SK-N-MC (cell line): ENCODE results near the gene PGAM2.

Experiments used
- EZH2 ChIP-seq: fragments of 200-600 bp; sonication (generic); IDR thresholded peaks from one replicate; pipeline ENCODE4 v1.6.1; 2017; ENCODE audit warnings: antibody characterized with exemption
- FOXP2 ChIP-seq: optimal IDR thresholded peaks from 2 replicates; pipeline ENCODE3; 2011; ENCODE audit warnings: mild to moderate bottlenecking, moderate library complexity; ENCODE audit not compliant: insufficient read depth; ENCODE audit errors: extremely low read length, control extremely low read depth
- POLR2AphosphoS5 ChIP-seq: IDR thresholded peaks from 2 replicates; pipeline ENCODE4 v1.6.1; 2012; ENCODE audit warnings: mild to moderate bottlenecking, low read depth, low read length, borderline replicate concordance

DNA sequence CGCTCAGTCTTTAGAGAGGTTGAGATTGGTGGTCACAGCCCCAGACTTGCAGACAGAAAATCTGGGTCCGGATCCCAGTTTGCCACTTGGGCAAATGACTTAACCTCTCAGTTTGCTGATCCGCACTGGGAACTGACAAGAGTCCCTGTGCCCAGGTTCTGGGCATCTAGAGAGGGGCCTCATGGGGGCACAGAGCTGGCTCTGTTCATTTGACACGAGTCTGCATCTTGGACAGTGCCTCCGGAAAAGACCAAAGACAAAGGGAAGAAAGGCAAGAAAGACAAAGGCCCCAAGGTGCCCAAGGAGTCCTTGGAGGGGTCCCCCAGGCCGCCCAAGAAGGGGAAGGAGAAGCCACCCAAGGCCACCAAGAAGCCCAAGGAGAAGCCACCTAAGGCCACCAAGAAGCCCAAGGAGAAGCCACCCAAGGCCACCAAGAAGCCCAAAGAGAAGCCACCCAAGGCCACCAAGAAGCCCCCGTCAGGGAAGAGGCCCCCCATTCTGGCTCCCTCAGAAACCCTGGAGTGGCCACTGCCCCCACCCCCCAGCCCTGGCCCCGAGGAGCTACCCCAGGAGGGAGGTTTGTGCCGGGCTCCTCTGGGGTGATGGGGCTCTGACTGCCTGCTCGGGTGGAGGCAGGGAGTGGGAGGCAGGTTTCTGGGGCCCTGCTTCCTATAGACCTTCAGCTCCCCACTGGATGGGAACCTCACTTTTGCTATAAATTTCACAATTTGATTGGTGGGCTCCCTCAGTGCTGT, 41.1 kb upstream of the PGAM2 start:
- no peak for TF ChIP-seq EZH2
- TF ChIP-seq POLR2AphosphoS5: no peak
- no peak for TF ChIP-seq FOXP2
